ENCODE data around the gene HEPACAM. TPM values are rescaled to one million over a fixed set of nuclear protein-coding genes. Genes with fewer than 3 reads are reported as not detected.

The HEPACAM gene
- polyA plus RNA-seq, 4 donors: 0.67 TPM; not detected in 3

GRCh38 chr11:124920870-124921609, 14.8 kb downstream of the HEPACAM start:
- Histone ChIP-seq H3K27me3 (ENCODE audit: control insufficient read depth in 3 of 3, insufficient read depth in 3 of 3, low read length in 3 of 3) (peaks cover 0 to 27% (median 0%) of the 10 kb centered on the region in 3 donors), H3K36me3 (ENCODE audit: control insufficient read depth in 3 of 3, insufficient read depth in 2 of 3, low read depth in 1 of 3, low read length in 3 of 3) (no peaks in the 10 kb centered on the region), H3K9me3 (ENCODE audit: control insufficient read depth in 2 of 2, insufficient read depth in 1 of 2, low read depth in 1 of 2, low read length in 1 of 2) (peaks cover 0 to 8% of the 10 kb centered on the region in 2 donors), H3K4me1 (ENCODE audit: control insufficient read depth in 3 of 3, insufficient read depth in 2 of 3, low read depth in 1 of 3, low read length in 2 of 3) (no peaks in the 10 kb centered on the region), H3K4me3 (ENCODE audit: low read depth in 1 of 3, low read length in 3 of 3) (peak overlapping the region in 2 of 3 donors; percentile 15 to 47), H3K27ac (ENCODE audit: low read depth in 1 of 3, low read length in 2 of 3) (peak overlapping the region in 1 of 3 donors; percentile 55)
- 7 to 19% (median 13%) methylated on average over 65 to 82 of the region's 82 CpGs for WGBS, 3 donors
- FAIRE-seq: no peak
- DNase-seq: peak; percentile 5 to 71

- 90 to 97% (median 95%) methylated on average over 5 of the region's 5 CpGs for WGBS, 3 donors
- Histone ChIP-seq H3K27me3 (ENCODE audit: control insufficient read depth in 3 of 3, insufficient read depth in 3 of 3, low read length in 3 of 3) (peaks cover 0 to 27% (median 0%) of the 10 kb centered on the region in 3 donors), H3K36me3 (ENCODE audit: control insufficient read depth in 3 of 3, insufficient read depth in 2 of 3, low read depth in 1 of 3, low read length in 3 of 3) (no peaks in the 10 kb centered on the region), H3K9me3 (ENCODE audit: control insufficient read depth in 2 of 2, insufficient read depth in 1 of 2, low read depth in 1 of 2, low read length in 1 of 2) (peaks cover 0 to 8% of the 10 kb centered on the region in 2 donors), H3K4me1 (ENCODE audit: control insufficient read depth in 3 of 3, insufficient read depth in 2 of 3, low read depth in 1 of 3, low read length in 2 of 3) (no peaks in the 10 kb centered on the region), H3K4me3 (ENCODE audit: low read depth in 1 of 3, low read length in 3 of 3) (peak overlapping the region in 1 of 3 donors; percentile 15), H3K27ac (ENCODE audit: low read depth in 1 of 3, low read length in 2 of 3) (no peak overlapping the region)
- FAIRE-seq (no peak), DNase-seq (no peak)
Measured at GRCh38 chr11:124920356-124920755, 15.5 kb downstream of the HEPACAM start.

- WGBS, 3 donors: 67 to 96% (median 89%) methylated on average over 2 of the region's 2 CpGs
- H3K4me3 ChIP-seq (ENCODE audit: low read depth in 1 of 3, low read length in 3 of 3): no peak overlapping the region
- H3K4me1 ChIP-seq (ENCODE audit: control insufficient read depth in 3 of 3, insufficient read depth in 2 of 3, low read depth in 1 of 3, low read length in 2 of 3): no peaks in the 10 kb centered on the region
- DNase-seq (no peak), FAIRE-seq (no peak)
- H3K36me3 ChIP-seq (ENCODE audit: control insufficient read depth in 3 of 3, insufficient read depth in 2 of 3, low read depth in 1 of 3, low read length in 3 of 3): no peaks in the 10 kb centered on the region
- peaks cover 0 to 27% (median 0%) of the 10 kb centered on the region in 3 donors for H3K27me3 ChIP-seq (ENCODE audit: control insufficient read depth in 3 of 3, insufficient read depth in 3 of 3, low read length in 3 of 3)
- H3K9me3 ChIP-seq (ENCODE audit: control insufficient read depth in 2 of 2, insufficient read depth in 1 of 2, low read depth in 1 of 2, low read length in 1 of 2): peaks cover 0 to 8% of the 10 kb centered on the region in 2 donors
- no peak overlapping the region for H3K27ac ChIP-seq (ENCODE audit: low read depth in 1 of 3, low read length in 2 of 3)
Measured at GRCh38 chr11:124919898-124920297, 15.9 kb downstream of the HEPACAM start.

- FAIRE-seq: no peak
- no peak for DNase-seq
- WGBS, 3 donors: 73 to 85% (median 84%) methylated on average over 3 of the region's 3 CpGs
Measured at GRCh38 chr11:124918950-124919349, 16.9 kb downstream of the HEPACAM start, which contains the start of gene HEPN1. HEPN1 (plus strand) TSS chr11:124919250.

GRCh38 chr11:124917115-124917637, 18.7 kb downstream of the HEPACAM start:
- Histone ChIP-seq H3K4me3 (ENCODE audit: low read depth in 1 of 3, low read length in 3 of 3) (no peak overlapping the region), H3K27ac (ENCODE audit: low read depth in 1 of 3, low read length in 2 of 3) (no peak overlapping the region), H3K4me1 (ENCODE audit: control insufficient read depth in 3 of 3, insufficient read depth in 2 of 3, low read depth in 1 of 3, low read length in 2 of 3) (no peaks in the 10 kb centered on the region), H3K36me3 (ENCODE audit: control insufficient read depth in 3 of 3, insufficient read depth in 2 of 3, low read depth in 1 of 3, low read length in 3 of 3) (no peaks in the 10 kb centered on the region), H3K9me3 (ENCODE audit: control insufficient read depth in 2 of 2, insufficient read depth in 1 of 2, low read depth in 1 of 2, low read length in 1 of 2) (peaks cover 0 to 10% of the 10 kb centered on the region in 2 donors), H3K27me3 (ENCODE audit: control insufficient read depth in 3 of 3, insufficient read depth in 3 of 3, low read length in 3 of 3) (peaks cover 0 to 18% (median 0%) of the 10 kb centered on the region in 3 donors)
- DNase-seq: no peak
- 65 to 78% (median 71%) methylated on average over 6 of the region's 6 CpGs for WGBS, 3 donors
- no peak for FAIRE-seq

More at GRCh38 chr11:124918950-124919349, 16.9 kb downstream of the HEPACAM start, which contains the start of gene HEPN1:
- no peak within 1 kb of the TSS for H3K4me3 ChIP-seq (ENCODE audit: low read depth in 1 of 3, low read length in 3 of 3)
- H3K9me3 ChIP-seq (ENCODE audit: control insufficient read depth in 2 of 2, insufficient read depth in 1 of 2, low read depth in 1 of 2, low read length in 1 of 2): peaks cover 0 to 8% of the 10 kb centered on the region in 2 donors
- H3K4me1 ChIP-seq (ENCODE audit: control insufficient read depth in 3 of 3, insufficient read depth in 2 of 3, low read depth in 1 of 3, low read length in 2 of 3): no peaks in the 10 kb centered on the region
- no peaks in the 10 kb centered on the region for H3K36me3 ChIP-seq (ENCODE audit: control insufficient read depth in 3 of 3, insufficient read depth in 2 of 3, low read depth in 1 of 3, low read length in 3 of 3)
- peaks cover 0 to 27% (median 0%) of the 10 kb centered on the region in 3 donors for H3K27me3 ChIP-seq (ENCODE audit: control insufficient read depth in 3 of 3, insufficient read depth in 3 of 3, low read length in 3 of 3)
- H3K27ac ChIP-seq (ENCODE audit: low read depth in 1 of 3, low read length in 2 of 3): no peak within 1 kb of the TSS

GRCh38 chr11:124916370-124916710, 19.5 kb downstream of the HEPACAM start:
- no peaks in the 10 kb centered on the region for H3K4me1 ChIP-seq (ENCODE audit: control insufficient read depth in 3 of 3, insufficient read depth in 2 of 3, low read depth in 1 of 3, low read length in 2 of 3)
- H3K4me3 ChIP-seq (ENCODE audit: low read depth in 1 of 3, low read length in 3 of 3): no peak overlapping the region
- FAIRE-seq (no peak), DNase-seq (no peak)
- H3K27me3 ChIP-seq (ENCODE audit: control insufficient read depth in 3 of 3, insufficient read depth in 3 of 3, low read length in 3 of 3): peaks cover 0 to 10% (median 0%) of the 10 kb centered on the region in 3 donors
- peaks cover 0 to 3% of the 10 kb centered on the region in 2 donors for H3K9me3 ChIP-seq (ENCODE audit: control insufficient read depth in 2 of 2, insufficient read depth in 1 of 2, low read depth in 1 of 2, low read length in 1 of 2)
- no peaks in the 10 kb centered on the region for H3K36me3 ChIP-seq (ENCODE audit: control insufficient read depth in 3 of 3, insufficient read depth in 2 of 3, low read depth in 1 of 3, low read length in 3 of 3)
- H3K27ac ChIP-seq (ENCODE audit: low read depth in 1 of 3, low read length in 2 of 3): no peak overlapping the region

GRCh38 chr11:124915541-124916369, 20.1 kb downstream of the HEPACAM start:
- WGBS, 3 donors: 81 to 88% (median 85%) methylated on average over 3 of the region's 3 CpGs
- no peak overlapping the region for H3K4me3 ChIP-seq (ENCODE audit: low read depth in 1 of 3, low read length in 3 of 3)
- no peak overlapping the region for H3K27ac ChIP-seq (ENCODE audit: low read depth in 1 of 3, low read length in 2 of 3)
- H3K4me1 ChIP-seq (ENCODE audit: control insufficient read depth in 3 of 3, insufficient read depth in 2 of 3, low read depth in 1 of 3, low read length in 2 of 3): no peaks in the 10 kb centered on the region
- H3K9me3 ChIP-seq (ENCODE audit: control insufficient read depth in 2 of 2, insufficient read depth in 1 of 2, low read depth in 1 of 2, low read length in 1 of 2): peaks cover 0 to 2% of the 10 kb centered on the region in 2 donors
- DNase-seq: no peak
- no peak for FAIRE-seq
- peaks cover 0 to 8% (median 0%) of the 10 kb centered on the region in 3 donors for H3K27me3 ChIP-seq (ENCODE audit: control insufficient read depth in 3 of 3, insufficient read depth in 3 of 3, low read length in 3 of 3)
- no peaks in the 10 kb centered on the region for H3K36me3 ChIP-seq (ENCODE audit: control insufficient read depth in 3 of 3, insufficient read depth in 2 of 3, low read depth in 1 of 3, low read length in 3 of 3)

- FAIRE-seq (no peak), DNase-seq (no peak)
- no peak overlapping the region for H3K27ac ChIP-seq (ENCODE audit: low read depth in 1 of 3, low read length in 2 of 3)
- no peak overlapping the region for H3K4me3 ChIP-seq (ENCODE audit: low read depth in 1 of 3, low read length in 3 of 3)
- no peaks in the 10 kb centered on the region for H3K9me3 ChIP-seq (ENCODE audit: control insufficient read depth in 2 of 2, insufficient read depth in 1 of 2, low read depth in 1 of 2, low read length in 1 of 2)
- no peaks in the 10 kb centered on the region for H3K4me1 ChIP-seq (ENCODE audit: control insufficient read depth in 3 of 3, insufficient read depth in 2 of 3, low read depth in 1 of 3, low read length in 2 of 3)
- no peaks in the 10 kb centered on the region for H3K36me3 ChIP-seq (ENCODE audit: control insufficient read depth in 3 of 3, insufficient read depth in 2 of 3, low read depth in 1 of 3, low read length in 3 of 3)
- WGBS, 3 donors: 92 to 100% (median 97%) methylated on average over 1 of the region's 1 CpG
- H3K27me3 ChIP-seq (ENCODE audit: control insufficient read depth in 3 of 3, insufficient read depth in 3 of 3, low read length in 3 of 3): peaks cover 0 to 12% (median 0%) of the 10 kb centered on the region in 3 donors
Measured at GRCh38 chr11:124902616-124903015, 33.2 kb downstream of the HEPACAM start.
